ENCODE measurements around the gene OR10H2. TPM values are rescaled to one million over a fixed set of nuclear protein-coding genes. Genes with fewer than 3 reads are reported as not detected.

Gene OR10H2
- total RNA-seq, 1 experiment from 2014 or later = not detected

DNA sequence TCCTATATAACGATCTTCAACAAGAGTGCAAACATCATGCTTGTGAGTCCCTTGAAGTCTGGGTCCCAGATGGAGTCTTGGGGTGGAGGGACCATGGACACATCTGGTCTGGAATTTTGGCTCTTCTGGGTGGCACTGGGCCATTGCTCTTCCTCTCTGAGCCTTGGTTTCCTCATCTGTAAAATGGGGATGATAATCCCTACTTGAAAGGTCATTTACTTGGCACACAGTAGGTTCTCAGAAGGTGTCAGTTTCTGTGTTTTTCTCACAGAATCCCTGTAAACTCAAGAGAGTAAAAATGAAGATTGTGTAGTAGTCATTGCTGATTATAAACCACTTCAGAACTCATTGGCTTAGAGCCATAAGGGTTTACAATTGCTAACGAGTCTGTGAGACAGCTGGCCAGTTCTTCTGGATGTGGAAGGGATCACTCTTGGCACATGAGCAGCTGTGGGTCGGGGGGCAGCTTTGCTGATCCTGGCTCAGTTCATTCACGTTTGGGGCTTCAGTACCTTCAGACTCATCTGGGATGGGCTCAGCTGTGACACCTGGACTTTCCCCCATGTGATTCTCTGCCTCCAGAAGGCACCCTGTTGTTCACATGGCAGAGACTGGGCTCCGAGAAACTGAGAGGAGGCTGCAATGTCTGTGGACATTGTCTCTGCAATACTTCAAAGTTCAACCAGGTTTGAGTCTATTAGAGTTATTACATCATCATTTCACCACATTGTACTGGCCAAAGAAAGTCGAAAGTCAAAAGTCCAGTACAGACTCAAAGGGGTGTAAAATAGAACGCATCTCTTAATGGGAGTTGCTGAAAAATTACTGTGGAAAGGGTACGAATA lies 47.1 kb upstream of the OR10H2 start:
- no peak for ATAC-seq
- in situ Hi-C loops (cut with HindIII; ENCODE audit: low pct_unique_long_range_greater_than_20kb, low sequenced_read_pairs) = no loop called here
- TF ChIP-seq REST (IDR thresholded peaks at IDR 0.05; ENCODE audit: insufficient read depth in 1 of 2, low read depth in 2 of 2, low read length in 1 of 2) (no peak), SIN3A (IDR thresholded peaks at IDR 0.05; ENCODE audit: borderline replicate concordance, insufficient read depth, low read depth, low read length) (no peak), TCF7L2 (IDR thresholded peaks at IDR 0.05; ENCODE audit: low read depth, low read length) (no peak), POLR2AphosphoS5 (IDR thresholded peaks at IDR 0.05; ENCODE audit: low read depth, low read length) (no peak)
- TF ChIP-seq, protein P1, sequence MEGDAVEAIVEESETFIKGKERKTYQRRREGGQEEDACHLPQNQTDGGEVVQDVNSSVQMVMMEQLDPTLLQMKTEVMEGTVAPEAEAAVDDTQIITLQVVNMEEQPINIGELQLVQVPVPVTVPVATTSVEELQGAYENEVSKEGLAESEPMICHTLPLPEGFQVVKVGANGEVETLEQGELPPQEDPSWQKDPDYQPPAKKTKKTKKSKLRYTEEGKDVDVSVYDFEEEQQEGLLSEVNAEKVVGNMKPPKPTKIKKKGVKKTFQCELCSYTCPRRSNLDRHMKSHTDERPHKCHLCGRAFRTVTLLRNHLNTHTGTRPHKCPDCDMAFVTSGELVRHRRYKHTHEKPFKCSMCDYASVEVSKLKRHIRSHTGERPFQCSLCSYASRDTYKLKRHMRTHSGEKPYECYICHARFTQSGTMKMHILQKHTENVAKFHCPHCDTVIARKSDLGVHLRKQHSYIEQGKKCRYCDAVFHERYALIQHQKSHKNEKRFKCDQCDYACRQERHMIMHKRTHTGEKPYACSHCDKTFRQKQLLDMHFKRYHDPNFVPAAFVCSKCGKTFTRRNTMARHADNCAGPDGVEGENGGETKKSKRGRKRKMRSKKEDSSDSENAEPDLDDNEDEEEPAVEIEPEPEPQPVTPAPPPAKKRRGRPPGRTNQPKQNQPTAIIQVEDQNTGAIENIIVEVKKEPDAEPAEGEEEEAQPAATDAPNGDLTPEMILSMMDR (IDR thresholded peaks at IDR 0.05) = no peak
- H3K27me3 ChIP-seq (ENCODE audit: control insufficient read depth, insufficient read depth, low read length) = no peaks in the 10 kb centered on the region
- no TSS peak for BruUV-seq (replicated peaks)
- H3K36me3 ChIP-seq (ENCODE audit: control insufficient read depth, insufficient read depth, low read length) = no peaks in the 10 kb centered on the region
- ChIA-PET POLR2A (no interaction called here), CTCF (no interaction called here)
- no peaks in the 10 kb centered on the region for H3K4me1 ChIP-seq (ENCODE audit: control insufficient read depth, insufficient read depth, low read length)
- no peak overlapping the region for H3K27ac ChIP-seq (ENCODE audit: low read length)
- intact Hi-C loops (cut with micrococcal nuclease; ENCODE audit: unreplicated experiment) = no loop called here
- no peaks in the 10 kb centered on the region for H3K9me3 ChIP-seq (ENCODE audit: control insufficient read depth, insufficient read depth, low read depth, low read length)
- no peak overlapping the region for H3K4me3 ChIP-seq (ENCODE audit: low read depth in 2 of 2, low read length in 2 of 2)
- DNase-seq (ENCODE audit: low read depth, low spot score) = no peak

GRCh38 chr19:15683411-15683810 lies 44.4 kb upstream of the OR10H2 start:
- Histone ChIP-seq H3K27ac (ENCODE audit: low read length) (no peak overlapping the region), H3K4me1 (ENCODE audit: control insufficient read depth, insufficient read depth, low read length) (no peaks in the 10 kb centered on the region), H3K4me3 (ENCODE audit: low read depth in 2 of 2, low read length in 2 of 2) (no peak overlapping the region), H3K36me3 (ENCODE audit: control insufficient read depth, insufficient read depth, low read length) (no peaks in the 10 kb centered on the region), H3K27me3 (ENCODE audit: control insufficient read depth, insufficient read depth, low read length) (no peaks in the 10 kb centered on the region), H3K9me3 (ENCODE audit: control insufficient read depth, insufficient read depth, low read depth, low read length) (no peaks in the 10 kb centered on the region)
- CTCF ChIA-PET = no interaction called here
- DNase-seq (ENCODE audit: low read depth, low spot score) = no peak
- POLR2A ChIA-PET = no interaction called here
- intact Hi-C loops (cut with micrococcal nuclease; ENCODE audit: unreplicated experiment) = no loop called here
- ATAC-seq = no peak
- TF ChIP-seq POLR2AphosphoS5 (IDR thresholded peaks at IDR 0.05; ENCODE audit: low read depth, low read length) (no peak), SIN3A (IDR thresholded peaks at IDR 0.05; ENCODE audit: borderline replicate concordance, insufficient read depth, low read depth, low read length) (no peak), TCF7L2 (IDR thresholded peaks at IDR 0.05; ENCODE audit: low read depth, low read length) (no peak), REST (IDR thresholded peaks at IDR 0.05; ENCODE audit: insufficient read depth in 1 of 2, low read depth in 2 of 2, low read length in 1 of 2) (no peak)
- TF ChIP-seq, protein P1 (IDR thresholded peaks at IDR 0.05) = no peak
- in situ Hi-C loops (cut with HindIII; ENCODE audit: low pct_unique_long_range_greater_than_20kb, low sequenced_read_pairs) = no loop called here
- BruUV-seq (replicated peaks) = no TSS peak
